HepG2 (cell line): Measurements from ENCODE around the gene LENEP. TPM values are rescaled to one million over a fixed set of nuclear protein-coding genes. Genes with fewer than 3 reads are reported as not detected.
A peak's percentile ranks its signal among the peaks of the same experiment; 100 is the strongest.

Source experiments
- ADNP ChIP-seq: sonication (generic); formaldehyde crosslinking; IDR thresholded peaks from 2 replicates; pipeline ENCODE4 v1.4.0; 2020; ENCODE audit warnings: missing genetic modification reagents
- ARNT2 ChIP-seq: sonication (generic); formaldehyde crosslinking; IDR thresholded peaks from 2 replicates; pipeline ENCODE4 v1.8.0; 2022; ENCODE audit warnings: mild to moderate bottlenecking, low read depth, missing genetic modification reagents, moderate library complexity
- ARNTL ChIP-seq: sonication (generic); formaldehyde crosslinking; IDR thresholded peaks from 2 replicates; pipeline ENCODE4 v1.4.0; 2020; ENCODE audit warnings: mild to moderate bottlenecking, missing genetic modification reagents
- CBFB ChIP-seq: sonication (generic); formaldehyde crosslinking; IDR thresholded peaks from 2 replicates; pipeline ENCODE4 v1.4.0; 2020; ENCODE audit warnings: missing genetic modification reagents
- HOXA7 ChIP-seq: sonication (generic); formaldehyde crosslinking; IDR thresholded peaks from 2 replicates; pipeline ENCODE4 v1.8.1; 2022; ENCODE audit warnings: mild to moderate bottlenecking, missing genetic modification reagents, moderate library complexity
- KAT2B ChIP-seq: fragments of 150-350 bp; IDR thresholded peaks from 2 replicates; pipeline ENCODE4 v1.6.1; 2014; ENCODE audit warnings: low read depth, low read length, borderline replicate concordance
- MBD4 ChIP-seq: IDR thresholded peaks from 2 replicates; pipeline ENCODE4 v1.6.1; 2012; ENCODE audit warnings: low read length, inconsistent platforms, borderline replicate concordance
- MED1 ChIP-seq: sonication (generic); formaldehyde crosslinking; IDR thresholded peaks from 2 replicates; pipeline ENCODE4 v1.4.0; 2020; ENCODE audit warnings: missing genetic modification reagents
- MTF1 ChIP-seq: sonication (generic); formaldehyde crosslinking; IDR thresholded peaks from 2 replicates; pipeline ENCODE4 v1.5.0; 2020; ENCODE audit warnings: missing genetic modification reagents
- MYC ChIP-seq: sonication (generic); formaldehyde crosslinking; IDR thresholded peaks from 2 replicates; pipeline ENCODE4 v1.9.0; 2021; ENCODE audit warnings: missing genetic modification reagents, borderline replicate concordance
- NR2F6 ChIP-seq, 2 experiments: IDR thresholded peaks; 2 replicates each; pipeline ENCODE4 v1.6.1; 2016; ENCODE audit warnings: antibody characterized with exemption in 1 of 2, mild to moderate bottlenecking in 1 of 2
- PAF1 ChIP-seq: IDR thresholded peaks from 2 replicates; pipeline ENCODE4 v1.6.1; 2016; ENCODE audit warnings: missing genetic modification reagents, missing compliant biosample characterization
- POLR2G ChIP-seq: fragments of 200-400 bp; formaldehyde crosslinking; IDR thresholded peaks from 2 replicates; pipeline ENCODE4 v1.6.1; 2018; ENCODE audit warnings: mild to moderate bottlenecking, low read depth, low read length, moderate library complexity
- RORA ChIP-seq: sonication (generic); formaldehyde crosslinking; IDR thresholded peaks from 2 replicates; pipeline ENCODE4 v1.5.0; 2020; ENCODE audit warnings: mild to moderate bottlenecking, missing genetic modification reagents, moderate library complexity
- SMC3 ChIP-seq: IDR thresholded peaks from 2 replicates; pipeline ENCODE4 v1.6.1; 2011; ENCODE audit warnings: low read length, improper control_type of control experiment
- SP5 ChIP-seq: IDR thresholded peaks from 2 replicates; pipeline ENCODE4 v1.6.1; 2016; ENCODE audit warnings: low read depth, borderline replicate concordance
- THAP7 ChIP-seq: sonication (generic); formaldehyde crosslinking; IDR thresholded peaks from 2 replicates; pipeline ENCODE4 v1.8.1; 2023; ENCODE audit warnings: mild to moderate bottlenecking, missing genetic modification reagents
- TMF1 ChIP-seq: sonication (generic); formaldehyde crosslinking; IDR thresholded peaks from 2 replicates; pipeline ENCODE4 v1.8.1; 2022; ENCODE audit warnings: low read depth, missing genetic modification reagents
- TOE1 ChIP-seq: sonication (generic); formaldehyde crosslinking; IDR thresholded peaks from 2 replicates; pipeline ENCODE4 v1.4.0; 2020; ENCODE audit warnings: mild to moderate bottlenecking, missing genetic modification reagents
- ZBTB26 ChIP-seq: IDR thresholded peaks from 2 replicates; pipeline ENCODE4 v1.6.1; 2016; ENCODE audit warnings: missing compliant biosample characterization, missing genetic modification reagents, borderline replicate concordance
- ZBTB7A ChIP-seq: sonication (generic); formaldehyde crosslinking; IDR thresholded peaks from 2 replicates; pipeline ENCODE4 v1.8.0; 2022; ENCODE audit warnings: mild to moderate bottlenecking, missing genetic modification reagents
- ZFP1 ChIP-seq: IDR thresholded peaks from 2 replicates; pipeline ENCODE4 v1.6.1; 2016
- ZNF17 ChIP-seq: sonication (generic); formaldehyde crosslinking; IDR thresholded peaks from 2 replicates; pipeline ENCODE4 v1.5.0; 2020; ENCODE audit warnings: mild to moderate bottlenecking, missing genetic modification reagents
- ZNF224 ChIP-seq: sonication (generic); formaldehyde crosslinking; IDR thresholded peaks from 2 replicates; pipeline ENCODE4 v1.5.0; 2020; ENCODE audit warnings: mild to moderate bottlenecking, missing genetic modification reagents
- ZNF253 ChIP-seq: sonication (generic); formaldehyde crosslinking; IDR thresholded peaks from 2 replicates; pipeline ENCODE4 v1.8.0; 2022; ENCODE audit warnings: mild to moderate bottlenecking, missing genetic modification reagents, borderline replicate concordance
- ZNF3 ChIP-seq: IDR thresholded peaks from 2 replicates; pipeline ENCODE4 v1.7.0; 2017; ENCODE audit warnings: inconsistent platforms
- ZNF501 ChIP-seq: sonication (generic); formaldehyde crosslinking; IDR thresholded peaks from 2 replicates; pipeline ENCODE4 v1.5.1; 2020; ENCODE audit warnings: mild to moderate bottlenecking, moderate library complexity, missing genetic modification reagents
- ZNF510 ChIP-seq: sonication (generic); formaldehyde crosslinking; IDR thresholded peaks from 2 replicates; pipeline ENCODE4 v1.4.0; 2020; ENCODE audit warnings: low read depth, mild to moderate bottlenecking, missing genetic modification reagents
- ZNF674 ChIP-seq: sonication (generic); formaldehyde crosslinking; IDR thresholded peaks from 2 replicates; pipeline ENCODE4 v1.5.0; 2020; ENCODE audit warnings: low read depth, mild to moderate bottlenecking, missing genetic modification reagents
- polyA plus RNA-seq, 8 experiments: library from polyadenylated mRNA; depleted of rRNA in 3 of 8; stranded (reverse) in 7 of 8; unstranded in 1 of 8; fragments of >200 nt; fragmentation: Illumina TruSeq in 4 of 8; extraction: Trizol in 4 of 8; gene quantifications; 2 replicates each; pipeline versions ENCODE4 v1.2.1 to v1.2.3, GENCODE V29; 2011 to 2016; ENCODE audit warnings: low read depth in 4 of 8, missing spikeins in 1 of 8, mixed read lengths in 1 of 8; ENCODE audit not compliant: insufficient read depth in 1 of 8
- total RNA-seq, 5 experiments: library from RNA; depleted of rRNA; stranded (reverse); fragments of >200 nt; fragmentation: Illumina TruSeq; extraction: Trizol; gene quantifications; 2 replicates each; pipeline ENCODE4 v1.2.3, GENCODE V29; 2016; ENCODE audit warnings: low read depth in 1 of 5
- TF ChIP-seq, protein P1 (sequence below): sonication (generic); formaldehyde crosslinking; IDR thresholded peaks from 2 replicates; pipeline ENCODE4 v1.5.0; 2020; ENCODE audit warnings: mild to moderate bottlenecking, low read depth, missing genetic modification reagents, borderline replicate concordance

Gene LENEP
- total and polyA plus RNA-seq, 2 of the 13 experiments (the other 11 are each of a cell fraction or from before 2014, with no cell fraction given): 0.29 TPM; not detected in 1

DNA sequence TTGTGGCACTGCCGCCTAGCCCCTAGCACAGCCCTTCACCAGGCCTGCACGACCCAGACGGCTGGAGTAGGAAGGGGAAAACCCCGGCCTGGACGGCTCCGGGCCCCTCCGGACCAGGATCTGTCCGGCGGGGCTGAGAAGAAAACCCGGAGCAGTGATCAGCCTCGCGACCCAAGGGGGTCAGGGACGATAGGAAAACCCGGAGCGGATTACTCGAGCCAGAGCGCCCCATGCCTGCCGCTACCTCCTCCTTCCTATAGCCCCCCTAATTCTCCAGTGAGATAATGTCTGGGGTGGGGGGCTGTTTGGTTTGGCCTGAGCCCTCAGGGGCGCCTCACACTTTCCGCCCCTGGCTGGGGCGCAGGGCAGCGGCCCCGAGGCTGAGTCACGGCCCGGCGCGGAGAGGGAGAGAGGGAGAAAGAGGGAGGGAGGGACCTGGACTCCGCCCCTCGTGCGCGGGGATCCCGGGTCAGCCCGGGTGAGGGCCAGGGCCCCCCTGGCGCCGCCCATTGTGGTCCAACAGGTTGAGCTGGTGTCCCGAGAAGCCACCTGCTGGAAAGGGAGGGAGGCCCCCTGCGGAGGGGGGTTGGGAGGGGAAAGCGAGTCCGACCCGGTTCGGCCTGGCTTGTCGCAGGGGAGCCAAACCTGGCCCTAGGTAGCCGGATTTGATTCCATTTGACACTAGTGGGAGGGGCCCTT is 7.5 kb downstream of the LENEP start (continued):
- no peak for TF ChIP-seq SMC3
- TF ChIP-seq MBD4: no peak
- no peak; the same call in 1 of the 2 replicates for TF ChIP-seq ZFP1 (CRISPR knock-in tag)
- TF ChIP-seq ZNF674 (CRISPR knock-in tag): no peak
- peak; percentile 87; the same call in 1 of the 2 replicates for TF ChIP-seq MYC (CRISPR knock-in tag)
- TF ChIP-seq, protein P1, sequence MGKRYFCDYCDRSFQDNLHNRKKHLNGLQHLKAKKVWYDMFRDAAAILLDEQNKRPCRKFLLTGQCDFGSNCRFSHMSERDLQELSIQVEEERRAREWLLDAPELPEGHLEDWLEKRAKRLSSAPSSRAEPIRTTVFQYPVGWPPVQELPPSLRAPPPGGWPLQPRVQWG: no peak
- TF ChIP-seq ZBTB26 (CRISPR knock-in tag): no peak
- peak; percentile 67; the same call in 1 of the 2 replicates for TF ChIP-seq ZNF224
- TF ChIP-seq THAP7 (CRISPR knock-in tag): no peak
- TF ChIP-seq ARNT2 (CRISPR knock-in tag): 0 out of 2 replicates have a peak, but pooled peaks have one; percentile 23
- peak; percentile 82 for TF ChIP-seq ARNTL (CRISPR knock-in tag)
- no peak for TF ChIP-seq TOE1 (CRISPR knock-in tag)
- TF ChIP-seq RORA: no peak
- TF ChIP-seq PAF1: no peak
- peak; percentile 78 for TF ChIP-seq ZNF501
- TF ChIP-seq POLR2G: peak; percentile 81
- TF ChIP-seq ZNF17 (CRISPR knock-in tag): no peak
- TF ChIP-seq ZNF253 (CRISPR knock-in tag): no peak
- peak; percentile 93 for TF ChIP-seq MED1
- no peak for TF ChIP-seq ZNF510 (CRISPR knock-in tag)
- peak; percentile 91 for TF ChIP-seq ZBTB7A
- TF ChIP-seq KAT2B: no peak
- no peak for TF ChIP-seq MTF1 (CRISPR knock-in tag)
- TF ChIP-seq SP5 (CRISPR knock-in tag): peak; percentile 96
- TF ChIP-seq ZNF3 (CRISPR knock-in tag): no peak
- TF ChIP-seq TMF1 (CRISPR knock-in tag): peak; percentile 47
- peak; percentile 73; the same call in 1 of the 2 replicates for TF ChIP-seq CBFB (CRISPR knock-in tag)
- TF ChIP-seq NR2F6 (IDR thresholded peaks at IDR 0.05): peak; percentile 50
- TF ChIP-seq NR2F6 (CRISPR knock-in tag; IDR thresholded peaks at IDR 0.05): peak; percentile 77
- no peak for TF ChIP-seq HOXA7
- TF ChIP-seq ADNP (CRISPR knock-in tag): no peak
